GM12878 (cell line): ENCODE measurements around the gene FUS. TPM values are rescaled to one million over a fixed set of nuclear protein-coding genes. Genes with fewer than 3 reads are reported as not detected.

Experiments used
- ATAC-seq: fragments of 200-7000 bp; cut with Tn5 transposase; 3 replicates; pipeline ENCODE4 v1.9.1; 2020; ENCODE audit warnings: mild to moderate bottlenecking, moderate library complexity
- BruUV-seq: library from RNA; stranded (reverse); fragments of 400-500 nt; replicated peaks from 2 replicates; lab custom pipeline; 2021; lab: Mats Ljungman, UMichigan
- CTCF ChIA-PET: fragments of 300-600 bp; sonication (Branson Sonifier 250); formaldehyde crosslinking; extraction: SDS; loops from one replicate; lab custom pipeline; 2021; ENCODE audit warnings: inconsistent platforms; lab: Yijun Ruan, JAX
- POLR2A ChIA-PET: fragments of 350-600 bp; formaldehyde crosslinking; extraction: SDS; loops from one replicate; lab custom pipeline; 2021; ENCODE audit warnings: inconsistent platforms; lab: Charles Lee
- RAD21 ChIA-PET: fragments of 300-600 bp; sonication (Branson Sonifier 250); formaldehyde crosslinking; loops from one replicate; lab custom pipeline; 2023; ENCODE audit warnings: antibody characterized with exemption; ENCODE audit not compliant: unreplicated experiment; lab: Charles Lee
- SMC1A ChIA-PET: fragments of 300-600 bp; sonication (Branson Sonifier 250); formaldehyde crosslinking; loops from one replicate; lab custom pipeline; 2023; ENCODE audit not compliant: unreplicated experiment, uncharacterized antibody; lab: Charles Lee
- DNase-seq: peaks from one replicate; pipeline ENCODE4 v3.0.0-alpha.2; 2011; ENCODE audit warnings: low read depth, low spot score
- FAIRE-seq: peaks from 3 replicates; lab custom pipeline; 2011; peaks lifted over from hg19 to GRCh38; lab: Jason Lieb, UNC
- H2AFZ ChIP-seq: 2 replicates; pipeline ENCODE4 v1.6.0; 2011; ENCODE audit warnings: low read depth, low read length, control low read depth; ENCODE audit not compliant: control insufficient read depth
- H3K27ac ChIP-seq: 2 replicates; pipeline ENCODE4 v1.5.1; 2011; ENCODE audit warnings: control low read depth; ENCODE audit not compliant: control insufficient read depth, insufficient read depth
- H3K27me3 ChIP-seq, 2 experiments: replicated peaks in 1 of 2; 2 replicates each; pipeline versions ENCODE4 v1.6.0 to v1.6.1; 2011; ENCODE audit warnings: low read length in 1 of 2; ENCODE audit not compliant: control insufficient read depth in 2 of 2, insufficient read depth in 2 of 2
- H3K36me3 ChIP-seq, 2 experiments: 2 replicates each; pipeline ENCODE4 v1.5.1; 2011; ENCODE audit warnings: low read length in 1 of 2; ENCODE audit not compliant: control insufficient read depth in 2 of 2, insufficient read depth in 2 of 2
- H3K4me1 ChIP-seq: 2 replicates; pipeline ENCODE4 v1.6.1; 2011; ENCODE audit warnings: mild to moderate bottlenecking, low read length, moderate library complexity, mixed read lengths; ENCODE audit not compliant: control insufficient read depth, insufficient read depth
- H3K4me2 ChIP-seq: 2 replicates; pipeline ENCODE4 v1.6.0; 2011; ENCODE audit warnings: control low read depth; ENCODE audit not compliant: control insufficient read depth, insufficient read depth
- H3K4me3 ChIP-seq: fragments of 200-600 bp; sonication (generic); 2 replicates; pipeline ENCODE4 v1.5.1; 2016
- H3K79me2 ChIP-seq: 2 replicates; pipeline ENCODE4 v1.6.0; 2011; ENCODE audit warnings: low read length; ENCODE audit not compliant: control insufficient read depth, insufficient read depth
- H3K9ac ChIP-seq: 2 replicates; pipeline ENCODE4 v1.8.0; 2011; ENCODE audit warnings: low read length, control low read depth, mixed read lengths; ENCODE audit not compliant: control insufficient read depth, insufficient read depth
- H3K9me3 ChIP-seq: replicated peaks from 3 replicates; pipeline ENCODE4 v1.5.1; 2011; ENCODE audit warnings: mild to moderate bottlenecking, low read length; ENCODE audit not compliant: control insufficient read depth, insufficient read depth
- H4K20me1 ChIP-seq: 2 replicates; pipeline ENCODE4 v1.6.0; 2011; ENCODE audit not compliant: control insufficient read depth, insufficient read depth
- BRCA1 ChIP-seq: IDR thresholded peaks from 2 replicates; pipeline ENCODE4 v1.6.1; 2011; ENCODE audit warnings: low read depth, low read length, improper control_type of control experiment
- CTCF ChIP-seq, 3 experiments: IDR thresholded peaks in 2 of 3; conservative IDR thresholded peaks in 1 of 3; 2 replicates each; pipeline ENCODE4 v1.5.1; 2011; ENCODE audit warnings: low read depth in 3 of 3, low read length in 3 of 3, mild to moderate bottlenecking in 3 of 3, control low read depth in 2 of 3, moderate library complexity in 2 of 3, inconsistent platforms in 1 of 3, mixed read lengths in 1 of 3; ENCODE audit not compliant: control insufficient read depth in 2 of 3, insufficient read depth in 1 of 3; ENCODE audit errors: extremely low read depth in 1 of 3
- EGR1 ChIP-seq, 2 experiments: IDR thresholded peaks; 1 replicate in 1 of 2; 2 replicates in 1 of 2; pipeline ENCODE4 v1.6.1; 2011 to 2012; ENCODE audit warnings: low read depth in 2 of 2, low read length in 2 of 2, borderline replicate concordance in 1 of 2, mild to moderate bottlenecking in 1 of 2, moderate library complexity in 1 of 2
- JUNB ChIP-seq: IDR thresholded peaks from 2 replicates; pipeline ENCODE4 v1.6.1; 2016; ENCODE audit warnings: antibody characterized with exemption, mild to moderate bottlenecking
- MAX ChIP-seq: IDR thresholded peaks from 2 replicates; pipeline ENCODE4 v1.6.1; 2012; ENCODE audit warnings: low read depth, low read length, improper control_type of control experiment
- NFXL1 ChIP-seq: fragments of 450-650 bp; IDR thresholded peaks from 2 replicates; pipeline ENCODE4 v1.6.1; 2017; ENCODE audit warnings: antibody characterized with exemption, mild to moderate bottlenecking, borderline replicate concordance
- NR2C1 ChIP-seq: fragments of 450-650 bp; IDR thresholded peaks from 2 replicates; pipeline ENCODE4 v1.6.1; 2017; ENCODE audit warnings: antibody characterized with exemption, mild to moderate bottlenecking, moderate library complexity
- NR2F1 ChIP-seq: fragments of 450-650 bp; conservative IDR thresholded peaks from 2 replicates; pipeline ENCODE4 v1.6.1; 2017; ENCODE audit warnings: mild to moderate bottlenecking
- POLR2A ChIP-seq: IDR thresholded peaks from 2 replicates; pipeline ENCODE4 v1.6.1; 2011; ENCODE audit warnings: low read depth, mild to moderate bottlenecking, low read length
- POLR2AphosphoS2 ChIP-seq: IDR thresholded peaks from 2 replicates; pipeline ENCODE4 v1.6.1; 2011; ENCODE audit warnings: low read depth, mild to moderate bottlenecking, low read length, improper control_type of control experiment, moderate library complexity
- POLR2AphosphoS5 ChIP-seq: IDR thresholded peaks from 2 replicates; pipeline ENCODE4 v1.6.1; 2011; ENCODE audit warnings: mild to moderate bottlenecking, low read length, inconsistent platforms
- RAD21 ChIP-seq: IDR thresholded peaks from 2 replicates; pipeline ENCODE4 v1.6.1; 2011; ENCODE audit warnings: mild to moderate bottlenecking, low read depth, low read length, moderate library complexity; ENCODE audit not compliant: insufficient read depth
- RCOR1 ChIP-seq: conservative IDR thresholded peaks from 2 replicates; pipeline ENCODE4 v1.6.1; 2012; ENCODE audit warnings: low read depth, low read length, improper control_type of control experiment
- SMC3 ChIP-seq: IDR thresholded peaks from 2 replicates; pipeline ENCODE4 v1.6.1; 2011; ENCODE audit warnings: low read length, improper control_type of control experiment, borderline replicate concordance
- SUPT20H ChIP-seq: IDR thresholded peaks from 2 replicates; pipeline ENCODE4 v1.6.1; 2011; ENCODE audit warnings: low read depth, mild to moderate bottlenecking, low read length, moderate library complexity, borderline replicate concordance; ENCODE audit not compliant: control insufficient read depth
- ZSCAN29 ChIP-seq: fragments of 450-650 bp; IDR thresholded peaks from 2 replicates; pipeline ENCODE4 v1.6.1; 2017; ENCODE audit warnings: mild to moderate bottlenecking, moderate library complexity
- WGBS: methylation state at CpG from one replicate; pipeline ENCODE4 v1.1.6; 2016; ENCODE audit warnings: low lambda C conversion rate; ENCODE audit not compliant: insufficient replicate concordance, insufficient coverage; ENCODE audit errors: missing lambda C conversion rate; 5-methylcytosine and 5-hydroxymethylcytosine counted together
- in situ Hi-C: fragments of 300-500 bp; cut with MboI; formaldehyde crosslinking; loops from 9 replicates; pipeline ENCODE4 v1.14.3; 2018; ENCODE audit warnings: mixed read lengths
- intact Hi-C: fragments of 100-400 bp; cut with micrococcal nuclease; formaldehyde crosslinking; loops from one replicate; pipeline ENCODE4 v1.14.2; 2022; ENCODE audit not compliant: unreplicated experiment
- polyA plus RNA-seq, 11 experiments: library from polyadenylated mRNA; depleted of rRNA in 4 of 11; unstranded in 6 of 11; stranded (reverse) in 5 of 11; fragments of >200 nt; fragmentation: Nextera tagmentation in 4 of 11; fragmentation: Illumina TruSeq in 1 of 11; extraction: Ambion mirVana in 4 of 11; extraction: Trizol in 1 of 11; gene quantifications; 1 replicate in 1 of 11; 2 replicates in 10 of 11; pipeline versions ENCODE4 v1.2.1 to v1.2.3, GENCODE V29; 2011 to 2016; ENCODE audit warnings: inconsistent platforms in 2 of 11, missing spikeins in 2 of 11, low read depth in 1 of 11
- total RNA-seq, 4 experiments: library from RNA; depleted of rRNA in 3 of 4; stranded (reverse); fragments of >200 nt in 3 of 4; fragmentation: Illumina TruSeq in 1 of 4; extraction: Trizol in 1 of 4; gene quantifications; 2 replicates each; pipeline versions ENCODE4 v1.2.1 to v1.2.3, GENCODE V29; 2013 to 2021
- TF ChIP-seq, protein P1 (sequence below): fragments of 150-350 bp; IDR thresholded peaks from 2 replicates; pipeline ENCODE4 v1.6.1; 2016; ENCODE audit warnings: low read depth, low read length

FUS gene
- total and polyA plus RNA-seq, 10 of the 15 experiments (the other 5 are each of a cell fraction or from before 2014, with no cell fraction given): 46.8 to 521 (median 347) TPM

DNA sequence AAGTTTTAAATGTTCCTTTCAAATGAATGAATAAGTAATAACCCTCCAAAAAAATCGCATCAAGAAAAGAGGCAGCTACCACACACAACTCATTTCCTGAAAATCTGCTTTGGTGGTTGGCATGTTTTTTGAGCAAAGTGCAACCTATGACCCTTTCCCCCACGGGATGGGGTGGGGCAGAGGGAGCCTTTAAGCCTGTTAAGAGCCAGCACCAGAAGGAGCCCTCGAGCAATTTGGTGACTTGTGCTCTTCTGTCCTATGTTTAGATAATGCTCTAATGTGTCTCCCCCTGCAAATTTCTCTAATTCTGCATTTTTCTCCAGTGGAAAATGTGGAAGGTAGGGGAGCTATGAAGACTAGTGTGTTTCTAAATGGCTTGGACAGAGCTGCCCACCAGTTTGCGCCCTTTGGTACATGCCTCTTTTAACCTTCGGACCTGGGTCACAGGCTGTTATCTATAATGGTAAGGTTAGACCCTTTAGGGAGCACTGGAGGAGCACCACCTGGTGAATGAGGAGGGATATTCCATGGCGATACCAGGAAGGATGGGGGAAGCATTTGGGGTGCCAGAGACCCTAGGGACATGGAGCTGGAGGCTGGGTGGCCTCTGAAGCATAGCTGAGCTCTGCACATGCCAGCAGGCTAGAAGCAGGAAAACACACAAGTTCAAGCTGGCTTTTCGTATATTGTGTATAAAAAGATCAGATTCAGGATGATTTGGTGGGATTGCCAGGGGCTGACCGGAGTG lies 21.1 kb downstream of the FUS start:
- in situ Hi-C loops: loop anchor here (5.0 to 10.0 kb wide), 2 partner anchors 241 to 674 kb away; partner anchors contain the start of genes ZNF267 and ZNF843
- peak overlapping the region; percentile 74; the same call in 1 of the 2 replicates for H3K9ac ChIP-seq
- H3K27ac ChIP-seq: no peak overlapping the region; the same call in 1 of the 2 replicates
- DNase-seq: no peak
- no TSS peak for BruUV-seq
- H3K4me3 ChIP-seq: peak overlapping the region; percentile 86
- no peaks in the 10 kb centered on the region for H3K27me3 ChIP-seq
- RAD21 ChIA-PET: interaction anchor here (0.9 to 3.1 kb wide), 13 partner anchors 10 to 182 kb away, joined by 3 to 14 read pairs (median 7); partner anchors contain the start of genes FUS and ITGAX
- H3K79me2 ChIP-seq: peaks cover 3% of the 10 kb centered on the region; the same call in 1 of the 2 replicates
- peak; percentile 25 for ATAC-seq
- POLR2A ChIA-PET: interaction anchor here (0.5 to 3.5 kb wide), 9 partner anchors 11 to 512 kb away, joined by 3 to 26 read pairs (median 4); partner anchors contain the start of genes FUS and ITGAM
- CTCF ChIA-PET: interaction anchor here (0.6 to 3.5 kb wide), 13 partner anchors 14 to 242 kb away, joined by 3 to 26 read pairs (median 4); partner anchors contain the start of gene ZNF843
- intact Hi-C loops: loop anchor here (5.0 kb wide), 3 partner anchors 86 to 241 kb away; partner anchors contain the start of gene ZNF843
- peaks cover 24% of the 10 kb centered on the region for H3K4me1 ChIP-seq
- no peaks in the 10 kb centered on the region for H4K20me1 ChIP-seq
- no peaks in the 10 kb centered on the region for H3K9me3 ChIP-seq
- peaks cover 3 to 7% of the 10 kb centered on the region in 2 experiments; a peak in 3 of 4 replicates for H3K36me3 ChIP-seq
- WGBS: 29% methylated on average over 8 of the region's 8 CpGs
- no peak for FAIRE-seq
- peak overlapping the region; percentile 91 for H3K4me2 ChIP-seq
- no peak overlapping the region for H2AFZ ChIP-seq
- SMC1A ChIA-PET: interaction anchor here (0.7 to 1.8 kb wide), 14 partner anchors 9 to 242 kb away, joined by 3 to 5 read pairs (median 4); partner anchors contain the start of gene PYDC1
- TF ChIP-seq MAX: no peak
- no peak for TF ChIP-seq JUNB
- 0 out of 2 replicates have a peak, but pooled peaks have one; percentile 12 for TF ChIP-seq POLR2A
- TF ChIP-seq, protein P1, sequence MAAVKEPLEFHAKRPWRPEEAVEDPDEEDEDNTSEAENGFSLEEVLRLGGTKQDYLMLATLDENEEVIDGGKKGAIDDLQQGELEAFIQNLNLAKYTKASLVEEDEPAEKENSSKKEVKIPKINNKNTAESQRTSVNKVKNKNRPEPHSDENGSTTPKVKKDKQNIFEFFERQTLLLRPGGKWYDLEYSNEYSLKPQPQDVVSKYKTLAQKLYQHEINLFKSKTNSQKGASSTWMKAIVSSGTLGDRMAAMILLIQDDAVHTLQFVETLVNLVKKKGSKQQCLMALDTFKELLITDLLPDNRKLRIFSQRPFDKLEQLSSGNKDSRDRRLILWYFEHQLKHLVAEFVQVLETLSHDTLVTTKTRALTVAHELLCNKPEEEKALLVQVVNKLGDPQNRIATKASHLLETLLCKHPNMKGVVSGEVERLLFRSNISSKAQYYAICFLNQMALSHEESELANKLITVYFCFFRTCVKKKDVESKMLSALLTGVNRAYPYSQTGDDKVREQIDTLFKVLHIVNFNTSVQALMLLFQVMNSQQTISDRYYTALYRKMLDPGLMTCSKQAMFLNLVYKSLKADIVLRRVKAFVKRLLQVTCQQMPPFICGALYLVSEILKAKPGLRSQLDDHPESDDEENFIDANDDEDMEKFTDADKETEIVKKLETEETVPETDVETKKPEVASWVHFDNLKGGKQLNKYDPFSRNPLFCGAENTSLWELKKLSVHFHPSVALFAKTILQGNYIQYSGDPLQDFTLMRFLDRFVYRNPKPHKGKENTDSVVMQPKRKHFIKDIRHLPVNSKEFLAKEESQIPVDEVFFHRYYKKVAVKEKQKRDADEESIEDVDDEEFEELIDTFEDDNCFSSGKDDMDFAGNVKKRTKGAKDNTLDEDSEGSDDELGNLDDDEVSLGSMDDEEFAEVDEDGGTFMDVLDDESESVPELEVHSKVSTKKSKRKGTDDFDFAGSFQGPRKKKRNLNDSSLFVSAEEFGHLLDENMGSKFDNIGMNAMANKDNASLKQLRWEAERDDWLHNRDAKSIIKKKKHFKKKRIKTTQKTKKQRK: no peak
- TF ChIP-seq SMC3: peak; percentile 24; the same call in 1 of the 2 replicates
- peak; percentile 61 for TF ChIP-seq NR2F1
- TF ChIP-seq RAD21: 0 out of 2 replicates have a peak, but pooled peaks have one; percentile 24
- TF ChIP-seq BRCA1: no peak
- peak; percentile 49 for TF ChIP-seq POLR2AphosphoS5
- no peak for TF ChIP-seq EGR1 (IDR thresholded peaks at IDR 0.05; ENCODE audit: borderline replicate concordance in 1 of 2, low read depth in 2 of 2, low read length in 2 of 2)
- peak; percentile 24 to 35 (median 29); a peak in 3 of 6 replicates for TF ChIP-seq CTCF (IDR thresholded peaks at IDR 0.05 in 2 of 3, conservative IDR thresholded peaks at IDR 0.05 in 1 of 3; ENCODE audit: control insufficient read depth in 2 of 3, extremely low read depth in 1 of 3, insufficient read depth in 1 of 3, low read depth in 3 of 3, low read length in 3 of 3)
- TF ChIP-seq POLR2AphosphoS2: 0 out of 2 replicates have a peak, but pooled peaks have one; percentile 12
- TF ChIP-seq NR2C1: peak; percentile 55
- TF ChIP-seq ZSCAN29: no peak
- TF ChIP-seq SUPT20H: no peak
- TF ChIP-seq NFXL1: peak; percentile 75; the same call in 1 of the 2 replicates
- no peak for TF ChIP-seq RCOR1
